Muscle layer of duodenum (tissue), 2 donors: ENCODE results near the gene HRCT1.
A peak's percentile ranks its signal among the peaks of the same experiment; 100 is the strongest.
"Not testable (repeated sequence)": the region's sequence is repeated elsewhere in the genome, so short reads cannot be mapped to it uniquely, and the experiment has no call there.

Experiments
- H3K27ac ChIP-seq: one replicate; pipeline ENCODE4 v1.7.0; 2013; ENCODE audit warnings: mild to moderate bottlenecking, low read length
- H3K27me3 ChIP-seq: one replicate; pipeline ENCODE4 v1.7.0; 2013; ENCODE audit warnings: low read depth, mild to moderate bottlenecking, control low read depth, low read length
- H3K36me3 ChIP-seq, 2 donors: one replicate each; pipeline ENCODE4 v1.7.0; 2013; ENCODE audit warnings: low read length in 2 of 2, control low read depth in 1 of 2, mild to moderate bottlenecking in 1 of 2; ENCODE audit not compliant: insufficient read depth in 2 of 2, control insufficient read depth in 1 of 2
- H3K4me1 ChIP-seq, 2 donors: one replicate each; pipeline ENCODE4 v1.7.0; 2013; ENCODE audit warnings: low read length in 2 of 2, mild to moderate bottlenecking in 2 of 2, control low read depth in 1 of 2, moderate library complexity in 1 of 2; ENCODE audit not compliant: insufficient read depth in 2 of 2, control insufficient read depth in 1 of 2
- H3K4me3 ChIP-seq, 2 donors: one replicate each; pipeline ENCODE4 v1.7.0; 2013; ENCODE audit warnings: low read length in 2 of 2, low read depth in 1 of 2, mild to moderate bottlenecking in 1 of 2
- H3K9me3 ChIP-seq, 2 donors: one replicate each; pipeline ENCODE4 v1.7.0; 2013; ENCODE audit warnings: low read length in 2 of 2, control low read depth in 1 of 2, mild to moderate bottlenecking in 1 of 2; ENCODE audit not compliant: control insufficient read depth in 1 of 2
- donor health status: healthy.

Gene HRCT1

GRCh38 chr9:35909687-35910612 lies 3.9 kb downstream of the HRCT1 start:
- Histone ChIP-seq H3K9me3 (no peaks in the 10 kb centered on the region), H3K4me3 (no peak overlapping the region), H3K4me1 (peaks cover 51 to 60% of the 10 kb centered on the region in 2 donors), H3K36me3 (peaks cover 0 to 4% of the 10 kb centered on the region in 2 donors), H3K27ac (peak overlapping the region; percentile 88), H3K27me3 (no peaks in the 10 kb centered on the region)

- H3K4me3 ChIP-seq, result no peak overlapping the region
- no peak overlapping the region for H3K27ac ChIP-seq
These were observed 4.8 kb downstream of the HRCT1 start for GRCh38 chr9:35910613-35911359.

GRCh38 chr9:35911690-35912089 lies 5.7 kb downstream of the HRCT1 start:
- H3K27me3 ChIP-seq, result no peaks in the 10 kb centered on the region
- no peaks in the 10 kb centered on the region for H3K9me3 ChIP-seq
- no peak overlapping the region for H3K27ac ChIP-seq
- H3K4me1 ChIP-seq, result peaks cover 39 to 43% of the 10 kb centered on the region in 2 donors
- H3K36me3 ChIP-seq, result peaks cover 0 to 4% of the 10 kb centered on the region in 2 donors
- H3K4me3 ChIP-seq, result no peak overlapping the region

More at GRCh38 chr9:35910613-35911359, 4.8 kb downstream of the HRCT1 start:
- H3K9me3 ChIP-seq, result no peaks in the 10 kb centered on the region
- no peaks in the 10 kb centered on the region for H3K27me3 ChIP-seq
- H3K36me3 ChIP-seq, result peaks cover 0 to 4% of the 10 kb centered on the region in 2 donors
- H3K4me1 ChIP-seq, result peaks cover 45 to 52% of the 10 kb centered on the region in 2 donors

- Histone ChIP-seq H3K9me3 (no peaks in the 10 kb centered on the region), H3K27ac (no peak overlapping the region), H3K4me3 (no peak overlapping the region), H3K36me3 (no peaks in the 10 kb centered on the region), H3K4me1 (peaks cover 31 to 32% of the 10 kb centered on the region in 2 donors), H3K27me3 (no peaks in the 10 kb centered on the region)
These were observed 6.9 kb downstream of the HRCT1 start for GRCh38 chr9:35912791-35913400.

- not testable (repeated sequence) for H3K27ac ChIP-seq, H3K9me3 ChIP-seq, H3K27me3 ChIP-seq, H3K36me3 ChIP-seq, H3K4me3 ChIP-seq
- peaks cover 26 to 27% of the 10 kb centered on the region in 2 donors for H3K4me1 ChIP-seq
These were observed 7.4 kb downstream of the HRCT1 start for GRCh38 chr9:35913429-35913828.

GRCh38 chr9:35914301-35914807 lies 8.4 kb downstream of the HRCT1 start:
- no peak overlapping the region for H3K27ac ChIP-seq

GRCh38 chr9:35915681-35916294 lies 9.8 kb downstream of the HRCT1 start:
- H3K4me3 ChIP-seq, result no peak overlapping the region
- H3K27ac ChIP-seq, result no peak overlapping the region
- H3K27me3 ChIP-seq, result no peaks in the 10 kb centered on the region
- peaks cover 2 to 24% of the 10 kb centered on the region in 2 donors for H3K4me1 ChIP-seq
- H3K36me3 ChIP-seq, result no peaks in the 10 kb centered on the region
- no peaks in the 10 kb centered on the region for H3K9me3 ChIP-seq

More at GRCh38 chr9:35914301-35914807, 8.4 kb downstream of the HRCT1 start:
- Histone ChIP-seq H3K9me3 (no peaks in the 10 kb centered on the region), H3K36me3 (no peaks in the 10 kb centered on the region), H3K4me1 (peaks cover 17 to 22% of the 10 kb centered on the region in 2 donors), H3K27me3 (no peaks in the 10 kb centered on the region), H3K4me3 (no peak overlapping the region)

GRCh38 chr9:35917261-35917660 lies 11.3 kb downstream of the HRCT1 start:
- H3K4me3 ChIP-seq, result no peak overlapping the region
- H3K27me3 ChIP-seq, result no peaks in the 10 kb centered on the region
- H3K27ac ChIP-seq, result no peak overlapping the region
- no peaks in the 10 kb centered on the region for H3K9me3 ChIP-seq
- H3K4me1 ChIP-seq, result peaks cover 0 to 21% of the 10 kb centered on the region in 2 donors
- H3K36me3 ChIP-seq, result no peaks in the 10 kb centered on the region

GRCh38 chr9:35918780-35919179 lies 12.8 kb downstream of the HRCT1 start:
- H3K9me3 ChIP-seq, result no peaks in the 10 kb centered on the region
- H3K36me3 ChIP-seq, result no peaks in the 10 kb centered on the region
- H3K4me1 ChIP-seq, result peaks cover 5 to 26% of the 10 kb centered on the region in 2 donors
- H3K27ac ChIP-seq, result no peak overlapping the region
- no peak overlapping the region for H3K4me3 ChIP-seq
- no peaks in the 10 kb centered on the region for H3K27me3 ChIP-seq

- Histone ChIP-seq H3K4me1 (peaks cover 12 to 26% of the 10 kb centered on the region in 2 donors), H3K9me3 (no peaks in the 10 kb centered on the region), H3K27ac (peak overlapping the region; percentile 57), H3K36me3 (no peaks in the 10 kb centered on the region), H3K27me3 (no peaks in the 10 kb centered on the region), H3K4me3 (no peak overlapping the region)
These were observed 13.4 kb downstream of the HRCT1 start for GRCh38 chr9:35919212-35920008.
